WI38 (cell line): ENCODE results near the gene ZNF804B.

Experiments
- H3K4me3 ChIP-seq: 2 replicates; pipeline ENCODE4 v1.5.1; 2011; ENCODE audit warnings: low read depth, mild to moderate bottlenecking, control low read depth, low read length
- TF ChIP-seq, protein P1 (sequence below): IDR thresholded peaks from 2 replicates; pipeline ENCODE4 v1.5.1; 2012; ENCODE audit warnings: low read depth, mild to moderate bottlenecking, control low read depth, low read length

ZNF804B gene

DNA sequence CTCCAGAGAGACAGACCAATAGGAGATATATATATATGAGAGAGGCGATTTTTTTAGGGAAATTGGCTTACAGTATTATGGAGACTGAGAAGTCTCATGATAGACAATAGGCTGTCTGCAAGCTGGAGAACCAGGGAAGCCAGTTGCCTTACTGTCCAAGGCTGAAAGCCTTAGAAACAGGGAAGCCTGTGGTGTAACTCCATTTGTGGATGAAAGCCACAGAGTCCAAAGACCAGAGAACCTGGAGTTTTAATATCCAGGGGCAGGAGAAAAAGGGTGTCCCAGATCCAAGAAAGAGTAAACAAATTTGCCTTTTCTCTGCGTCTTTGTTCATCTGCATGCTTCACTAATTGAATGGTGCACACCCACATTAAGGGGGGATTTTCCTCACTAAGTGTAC is 107.7 kb downstream of the ZNF804B start:
- TF ChIP-seq, protein P1, sequence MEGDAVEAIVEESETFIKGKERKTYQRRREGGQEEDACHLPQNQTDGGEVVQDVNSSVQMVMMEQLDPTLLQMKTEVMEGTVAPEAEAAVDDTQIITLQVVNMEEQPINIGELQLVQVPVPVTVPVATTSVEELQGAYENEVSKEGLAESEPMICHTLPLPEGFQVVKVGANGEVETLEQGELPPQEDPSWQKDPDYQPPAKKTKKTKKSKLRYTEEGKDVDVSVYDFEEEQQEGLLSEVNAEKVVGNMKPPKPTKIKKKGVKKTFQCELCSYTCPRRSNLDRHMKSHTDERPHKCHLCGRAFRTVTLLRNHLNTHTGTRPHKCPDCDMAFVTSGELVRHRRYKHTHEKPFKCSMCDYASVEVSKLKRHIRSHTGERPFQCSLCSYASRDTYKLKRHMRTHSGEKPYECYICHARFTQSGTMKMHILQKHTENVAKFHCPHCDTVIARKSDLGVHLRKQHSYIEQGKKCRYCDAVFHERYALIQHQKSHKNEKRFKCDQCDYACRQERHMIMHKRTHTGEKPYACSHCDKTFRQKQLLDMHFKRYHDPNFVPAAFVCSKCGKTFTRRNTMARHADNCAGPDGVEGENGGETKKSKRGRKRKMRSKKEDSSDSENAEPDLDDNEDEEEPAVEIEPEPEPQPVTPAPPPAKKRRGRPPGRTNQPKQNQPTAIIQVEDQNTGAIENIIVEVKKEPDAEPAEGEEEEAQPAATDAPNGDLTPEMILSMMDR: no peak
- H3K4me3 ChIP-seq: no peak overlapping the region

DNA sequence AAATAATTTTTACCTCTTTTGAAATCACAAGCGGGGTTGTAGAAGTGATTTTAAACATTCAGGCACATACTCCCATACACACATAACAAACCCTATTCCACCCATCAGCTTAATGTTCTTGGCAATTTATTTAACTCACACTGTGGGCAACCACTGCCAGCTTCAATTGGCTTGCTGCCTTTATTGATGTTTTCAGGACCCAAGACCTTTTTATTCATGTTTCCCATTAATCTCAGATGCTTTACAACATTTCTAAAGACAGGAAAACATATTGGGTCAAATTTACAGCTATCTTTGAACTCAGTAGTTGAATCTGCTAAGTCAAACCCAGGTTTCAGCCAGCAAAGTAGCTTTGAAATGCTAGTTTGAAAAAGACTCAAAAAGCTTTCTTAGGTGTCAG is 109.0 kb downstream of the ZNF804B start:
- TF ChIP-seq, protein P1: no peak
- no peak overlapping the region for H3K4me3 ChIP-seq

DNA sequence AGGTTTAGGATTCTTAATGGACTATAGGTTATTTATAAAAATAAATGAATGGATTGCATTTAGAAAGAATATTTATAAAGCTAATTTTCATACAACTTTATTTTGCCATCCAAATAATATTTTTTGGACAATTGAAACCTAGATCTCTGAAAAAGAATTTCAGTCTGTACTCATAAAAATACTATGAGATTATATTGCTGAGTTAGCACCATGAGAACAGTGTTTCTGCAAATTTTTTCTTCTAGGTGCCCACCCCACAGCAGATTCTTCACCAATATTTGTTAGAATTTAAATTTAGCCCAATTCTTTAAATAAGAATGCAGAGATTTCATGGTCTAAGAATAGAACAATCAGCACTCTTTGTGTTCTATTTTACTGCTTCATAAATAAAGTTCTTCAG is 121.6 kb downstream of the ZNF804B start:
- no peak overlapping the region for H3K4me3 ChIP-seq
- TF ChIP-seq, protein P1: no peak

DNA sequence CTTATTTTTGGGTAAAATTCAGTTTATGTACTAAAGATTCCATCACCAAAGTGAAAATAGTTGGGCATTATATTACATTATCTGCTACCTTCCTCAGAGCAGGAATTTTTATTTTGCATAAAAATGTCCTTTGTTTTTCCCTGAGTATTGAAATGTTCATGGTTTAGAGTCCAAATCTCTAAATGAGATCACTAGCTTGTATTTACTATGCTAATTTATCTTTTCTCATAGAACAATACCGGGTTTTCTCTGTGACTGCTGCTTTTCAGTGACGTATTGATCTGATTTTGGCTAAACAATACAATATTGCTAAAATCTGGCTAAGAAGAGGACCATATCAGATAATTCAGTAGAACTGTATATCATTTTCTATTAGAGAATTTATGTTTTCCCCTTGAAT is 125.6 kb downstream of the ZNF804B start:
- H3K4me3 ChIP-seq: no peak overlapping the region
- TF ChIP-seq, protein P1: no peak

DNA sequence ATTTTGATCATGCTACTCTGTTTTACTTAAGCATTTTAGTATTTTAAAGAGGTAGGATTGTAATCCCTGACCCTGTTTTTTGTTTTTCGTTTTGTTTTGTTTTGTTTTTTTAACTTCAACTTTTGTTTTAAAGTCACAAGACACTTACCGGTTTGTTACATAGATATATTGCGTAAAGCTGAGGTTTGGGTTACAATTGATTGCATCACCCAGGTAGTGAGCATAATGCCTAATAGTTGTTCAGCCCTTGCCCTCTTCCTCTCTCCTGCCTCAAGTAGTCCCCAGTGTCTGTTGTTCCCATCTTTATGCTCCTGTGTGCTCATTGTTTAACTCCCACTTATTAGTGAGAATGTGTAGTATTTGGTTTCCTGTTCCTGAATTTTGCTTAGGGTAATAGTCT is 129.2 kb downstream of the ZNF804B start:
- H3K4me3 ChIP-seq: no peak overlapping the region
- TF ChIP-seq, protein P1: no peak

DNA sequence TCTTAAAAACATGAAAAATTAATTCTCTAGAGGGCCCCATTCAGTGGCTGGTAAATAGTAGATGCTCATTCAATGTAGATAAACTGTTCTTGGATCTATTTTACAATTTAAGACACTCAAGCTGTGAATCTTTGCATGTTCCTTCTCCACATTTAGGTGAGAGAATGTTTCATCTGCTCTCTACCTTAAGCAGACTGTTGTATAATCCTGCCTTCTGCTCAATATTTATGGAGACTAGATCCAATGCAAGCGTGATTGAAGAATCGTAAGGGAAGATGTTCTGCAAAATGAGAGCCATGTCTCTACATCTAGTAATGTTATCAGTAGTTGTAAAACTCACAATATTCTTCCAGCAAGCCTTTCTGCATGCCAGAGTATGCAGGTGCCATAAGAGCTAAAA is 151.0 kb downstream of the ZNF804B start:
- H3K4me3 ChIP-seq: no peak overlapping the region
- TF ChIP-seq, protein P1: no peak

DNA sequence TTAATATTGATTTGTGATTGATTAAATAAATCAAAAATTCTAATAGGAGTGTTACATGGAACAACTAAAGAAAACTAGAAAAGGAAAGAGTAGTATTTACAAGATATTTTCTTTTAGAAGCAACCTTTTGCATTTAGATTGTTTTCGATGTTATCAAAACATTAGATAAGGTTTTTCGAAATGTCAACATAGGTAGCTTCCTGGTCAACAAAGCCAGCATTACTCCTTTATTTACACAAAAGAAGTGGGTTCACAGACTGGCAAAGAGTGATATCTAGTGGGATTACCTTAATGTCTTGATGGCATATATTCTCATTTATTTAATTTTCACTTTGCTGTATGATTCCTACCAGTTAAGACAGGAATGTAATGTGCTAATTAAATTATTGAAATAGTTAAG is 153.4 kb downstream of the ZNF804B start:
- no peak overlapping the region for H3K4me3 ChIP-seq
- TF ChIP-seq, protein P1: no peak
